HG02885 (cell line): ENCODE measurements around the gene XPO1.
"Not testable (repeated sequence)": the region's sequence is repeated elsewhere in the genome, so short reads cannot be mapped to it uniquely, and the experiment has no call there.

Source experiments
- ATAC-seq: cut with Tn5 transposase; IDR thresholded peaks from one replicate; pipeline ENCODE4 v1.9.1; 2021; ENCODE audit warnings: mild to moderate bottlenecking; ENCODE audit not compliant: unreplicated experiment, poor library complexity

XPO1 gene

GRCh38 chr2:61536180-61536571 lies 2.0 kb downstream of the XPO1 start:
- ATAC-seq, result no peak

DNA sequence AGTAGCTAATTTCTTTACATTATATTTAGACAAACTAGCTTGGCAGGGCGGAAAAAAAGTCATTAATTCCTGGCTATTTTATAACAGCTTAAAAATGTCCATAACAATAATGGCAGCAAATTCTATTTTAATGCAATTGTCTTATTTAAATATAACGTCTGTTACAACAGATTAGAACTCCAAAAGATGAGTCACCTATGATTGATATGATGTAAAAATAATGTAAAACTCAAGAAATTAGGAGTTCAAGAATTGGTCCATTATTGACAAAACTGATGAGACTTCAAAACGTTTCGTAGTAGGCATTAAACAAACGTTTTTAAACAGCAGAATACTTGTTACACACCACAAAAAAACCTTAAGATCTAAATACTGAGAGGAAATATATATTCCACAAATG lies 2.7 kb downstream of the XPO1 start:
- no peak for ATAC-seq

- no peak for ATAC-seq
These were observed 3.2 kb downstream of the XPO1 start for GRCh38 chr2:61534926-61535325.

- no peak for ATAC-seq
These were observed 7.4 kb downstream of the XPO1 start for GRCh38 chr2:61530749-61531148.

- no peak for ATAC-seq
These were observed 8.0 kb downstream of the XPO1 start for GRCh38 chr2:61529944-61530735.

DNA sequence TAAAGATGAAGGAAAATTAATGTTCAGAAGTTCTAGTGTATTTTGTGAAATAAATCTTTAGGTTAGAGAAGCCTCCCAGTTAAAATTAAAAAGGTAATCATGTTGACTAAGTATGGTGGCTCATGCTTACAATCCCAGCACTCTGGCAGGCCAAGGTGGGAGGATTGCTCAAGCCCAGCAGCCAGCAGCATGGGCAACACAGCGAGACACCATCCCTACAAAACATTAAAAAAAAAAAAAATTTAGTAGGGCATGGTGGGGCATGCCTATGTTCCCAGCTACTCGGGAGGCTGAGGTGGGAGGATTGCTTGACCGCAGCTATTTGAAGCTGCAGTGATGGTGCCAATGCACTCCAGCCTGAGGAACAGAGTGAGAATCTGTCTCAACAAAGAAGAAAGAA lies 17.9 kb downstream of the XPO1 start:
- ATAC-seq, result no peak

DNA sequence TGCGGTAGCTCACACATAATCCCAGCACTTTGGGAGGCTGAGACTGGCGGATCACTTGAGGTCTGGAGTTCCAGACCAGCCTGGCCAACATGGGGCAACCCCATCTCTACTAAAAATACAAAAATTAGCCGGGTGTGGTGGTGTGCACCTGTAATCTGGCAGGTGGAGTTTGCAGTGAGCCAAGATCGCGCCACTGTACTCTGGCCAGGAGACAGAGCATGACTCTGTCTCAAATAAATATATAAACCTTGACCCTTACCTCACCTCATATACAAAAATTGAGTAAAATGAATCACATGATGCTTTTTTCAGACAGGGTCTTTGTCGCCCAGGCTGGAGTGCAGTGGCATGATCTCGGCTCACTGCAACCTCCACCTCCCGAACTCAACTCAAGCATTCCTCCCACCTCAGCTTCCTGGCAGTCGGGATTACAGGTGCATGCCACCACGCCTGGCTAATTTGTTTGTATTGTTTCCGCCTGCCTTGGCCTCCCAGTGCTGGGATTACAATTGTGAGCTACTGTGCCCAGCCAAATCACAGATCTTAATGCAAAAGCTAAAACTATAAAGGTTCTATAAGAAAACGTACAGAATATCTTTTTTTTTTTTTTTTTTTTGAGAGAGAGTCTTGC lies 25.3 kb downstream of the XPO1 start:
- ATAC-seq, result no peak

GRCh38 chr2:61510674-61511671 lies 27.2 kb downstream of the XPO1 start:
- no peak for ATAC-seq

DNA sequence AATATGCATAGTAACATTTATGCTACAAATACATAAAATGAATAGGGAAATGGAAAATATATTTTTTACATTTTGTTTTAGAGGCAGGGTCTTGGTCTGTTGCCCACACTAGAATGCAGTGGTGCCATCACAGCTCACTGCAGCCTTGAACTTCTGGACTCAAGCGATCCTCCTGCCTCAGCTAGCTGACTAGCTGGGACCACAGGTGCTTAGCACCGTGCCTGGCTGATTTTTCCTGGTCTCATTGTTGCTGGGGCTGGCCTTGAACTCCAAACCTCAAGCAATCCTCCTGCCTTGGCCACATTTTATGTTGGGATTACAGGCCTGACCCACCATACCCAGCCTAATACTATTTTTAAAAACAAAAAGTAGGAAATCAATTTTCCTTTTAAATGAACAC lies 33.2 kb downstream of the XPO1 start:
- no peak for ATAC-seq

DNA sequence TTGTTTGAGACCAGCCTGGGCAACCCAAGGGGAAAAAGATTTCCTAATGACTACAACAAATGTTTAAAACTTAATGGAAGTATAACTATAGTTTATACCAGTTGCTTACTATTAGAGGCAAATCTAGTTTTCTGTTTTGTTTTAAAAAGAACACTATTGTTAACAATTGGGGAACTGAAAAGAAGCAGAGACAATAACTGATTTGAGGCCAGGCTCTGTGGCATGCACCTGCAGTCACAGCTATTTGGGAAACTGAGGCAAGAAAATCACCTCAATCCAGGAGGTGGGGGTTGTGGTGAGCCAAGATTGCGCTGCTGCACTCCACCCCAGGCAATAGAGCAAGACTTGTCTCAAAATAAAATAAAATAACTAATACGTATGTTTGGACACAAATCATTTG lies 39.1 kb downstream of the XPO1 start:
- ATAC-seq, result no peak

DNA sequence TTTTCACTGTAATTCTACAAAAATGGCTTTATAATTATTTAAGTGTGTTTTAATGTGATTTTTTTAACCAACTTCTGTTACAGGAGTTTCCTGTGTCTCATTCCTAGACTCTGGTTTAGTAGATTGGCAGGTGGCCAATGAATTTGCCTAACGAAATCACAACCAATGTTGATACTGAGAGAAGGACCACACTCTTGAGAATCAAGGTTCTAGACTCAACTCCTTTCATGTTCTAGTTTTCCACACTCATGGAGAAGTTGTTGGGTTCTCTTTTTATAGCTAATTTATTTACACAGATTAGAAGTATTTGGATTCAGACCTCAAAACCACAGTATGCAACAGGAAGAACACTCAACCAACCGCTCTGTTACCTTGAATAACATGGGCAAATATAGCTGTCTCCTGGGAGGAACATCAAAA lies 44.6 kb downstream of the XPO1 start:
- ATAC-seq, result no peak

DNA sequence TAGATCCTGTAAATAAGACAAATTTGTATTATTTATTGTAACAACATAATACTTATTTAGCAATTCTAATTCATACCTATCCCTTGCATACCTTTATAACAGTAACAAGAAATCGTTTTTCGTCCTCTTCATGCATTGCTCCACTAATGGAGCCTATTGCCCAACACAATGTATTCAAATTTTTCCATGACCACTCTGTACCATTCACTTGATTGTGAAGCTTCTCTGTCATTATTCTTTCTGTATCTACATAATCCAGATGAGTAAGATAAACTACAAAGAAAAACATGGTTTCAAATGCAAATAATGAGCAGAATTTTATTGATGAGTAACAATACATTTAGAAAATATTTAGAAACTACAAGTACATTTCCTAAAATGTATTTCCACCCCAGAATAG lies 45.7 kb downstream of the XPO1 start:
- no peak for ATAC-seq

DNA sequence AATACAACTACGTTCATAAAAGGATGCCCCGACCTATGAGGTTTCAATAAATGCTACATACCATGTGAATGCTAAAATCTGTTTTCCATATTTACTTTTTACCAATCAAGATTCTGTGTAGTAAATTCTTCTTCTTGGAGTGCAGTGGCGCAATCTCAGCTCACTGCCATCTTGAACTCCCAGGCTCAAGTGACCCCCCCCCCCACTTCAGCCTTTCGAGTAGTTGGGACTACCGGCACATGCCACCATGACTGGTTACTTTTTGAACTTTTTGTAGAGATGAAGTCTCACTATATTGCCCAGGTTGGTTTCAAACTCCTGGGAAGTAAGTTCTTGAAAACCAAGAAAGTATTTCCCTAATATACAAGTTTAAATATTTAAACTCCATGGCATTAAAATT lies 52.9 kb downstream of the XPO1 start:
- ATAC-seq, result no peak

DNA sequence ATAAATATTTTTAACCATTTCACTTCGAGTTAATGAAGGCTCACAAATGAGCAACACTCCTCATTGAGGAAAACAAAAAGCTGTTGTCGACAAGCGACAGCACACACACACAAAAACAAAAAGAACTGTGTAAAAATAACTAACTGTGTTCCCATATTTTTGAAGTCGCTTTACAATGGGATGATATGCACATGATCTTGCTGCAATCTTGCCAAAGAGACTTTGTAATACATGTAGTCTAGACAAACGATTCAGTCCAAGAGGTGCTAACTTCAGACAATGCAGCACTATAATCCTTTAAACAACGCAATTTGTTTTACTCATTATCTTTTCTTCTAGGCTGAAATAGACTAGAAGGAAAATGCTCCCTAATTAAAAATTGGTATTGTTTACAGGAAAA lies 60.1 kb downstream of the XPO1 start:
- no peak for ATAC-seq

DNA sequence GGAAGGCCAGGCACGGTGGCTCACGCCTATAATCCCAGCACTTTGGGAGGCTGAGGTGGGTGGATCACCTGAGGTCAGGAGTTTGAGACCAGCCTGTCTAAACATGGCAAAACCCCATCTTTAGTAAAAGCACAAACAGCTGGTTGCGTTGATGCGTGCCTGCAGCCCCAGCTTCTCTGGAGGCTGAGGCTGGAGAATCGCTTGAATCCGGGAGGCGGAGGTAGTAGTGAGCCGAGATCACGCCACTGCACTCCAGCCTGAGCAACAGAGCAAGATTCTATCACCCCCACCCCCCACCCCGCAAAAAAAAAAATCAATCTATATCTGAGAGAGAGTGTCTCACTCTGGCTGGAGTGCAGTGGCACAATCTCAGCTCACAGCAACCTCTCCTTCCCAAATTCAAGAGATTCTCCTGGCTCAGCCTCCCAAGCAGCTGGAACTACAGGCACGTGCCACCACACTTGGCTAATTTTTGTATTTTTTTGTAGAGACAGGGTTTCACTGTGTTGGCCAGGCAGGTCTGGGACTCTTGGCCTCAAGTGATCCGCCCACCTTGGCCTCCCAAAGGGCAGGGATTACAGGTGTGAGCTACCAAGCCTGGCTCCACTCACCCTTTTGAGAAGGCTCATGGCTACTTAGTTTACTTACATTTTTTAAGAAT lies 61.1 kb downstream of the XPO1 start:
- not testable (repeated sequence) for ATAC-seq

DNA sequence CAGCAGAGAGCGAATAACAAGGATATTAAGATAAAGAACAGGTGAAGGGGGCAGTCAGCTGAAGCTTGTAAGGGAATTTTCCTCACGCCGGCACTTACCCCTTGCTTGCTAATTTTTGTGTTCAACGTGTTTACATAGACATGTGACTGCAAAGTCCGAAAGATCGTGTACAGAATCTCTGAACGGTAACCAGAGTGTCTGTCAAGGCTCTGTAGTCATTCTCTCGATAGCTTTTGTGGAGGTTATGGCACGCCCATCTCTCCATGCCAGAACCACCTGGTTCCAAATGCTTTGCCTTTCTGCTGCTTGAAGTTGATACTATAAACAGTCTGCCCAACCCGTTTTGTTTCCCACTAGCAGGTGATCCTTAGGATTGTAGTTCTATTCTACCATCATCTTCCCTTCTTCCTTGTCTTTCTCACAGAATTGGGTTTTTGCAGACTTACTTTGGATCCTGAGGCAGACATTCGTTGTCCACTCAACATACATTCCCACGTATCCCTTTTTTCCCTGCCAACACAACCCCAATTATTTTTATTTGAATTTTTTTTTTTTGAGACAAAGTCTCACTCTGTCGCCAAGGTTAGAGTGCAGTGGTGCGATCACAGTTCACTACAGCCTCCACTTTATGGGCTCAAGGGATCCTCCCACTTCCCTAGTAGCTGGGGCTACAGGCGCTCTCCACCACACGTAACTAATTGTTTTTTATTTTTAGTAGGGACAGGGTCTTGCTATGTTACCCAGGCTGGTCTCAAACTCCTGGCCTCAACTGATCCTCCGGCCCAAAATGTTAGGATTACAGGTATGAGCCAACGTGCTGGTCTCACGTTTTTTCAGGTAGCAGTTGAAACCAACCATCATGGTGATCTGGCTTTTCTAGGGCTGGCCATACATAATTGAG lies 66.0 kb downstream of the XPO1 start:
- no peak for ATAC-seq

DNA sequence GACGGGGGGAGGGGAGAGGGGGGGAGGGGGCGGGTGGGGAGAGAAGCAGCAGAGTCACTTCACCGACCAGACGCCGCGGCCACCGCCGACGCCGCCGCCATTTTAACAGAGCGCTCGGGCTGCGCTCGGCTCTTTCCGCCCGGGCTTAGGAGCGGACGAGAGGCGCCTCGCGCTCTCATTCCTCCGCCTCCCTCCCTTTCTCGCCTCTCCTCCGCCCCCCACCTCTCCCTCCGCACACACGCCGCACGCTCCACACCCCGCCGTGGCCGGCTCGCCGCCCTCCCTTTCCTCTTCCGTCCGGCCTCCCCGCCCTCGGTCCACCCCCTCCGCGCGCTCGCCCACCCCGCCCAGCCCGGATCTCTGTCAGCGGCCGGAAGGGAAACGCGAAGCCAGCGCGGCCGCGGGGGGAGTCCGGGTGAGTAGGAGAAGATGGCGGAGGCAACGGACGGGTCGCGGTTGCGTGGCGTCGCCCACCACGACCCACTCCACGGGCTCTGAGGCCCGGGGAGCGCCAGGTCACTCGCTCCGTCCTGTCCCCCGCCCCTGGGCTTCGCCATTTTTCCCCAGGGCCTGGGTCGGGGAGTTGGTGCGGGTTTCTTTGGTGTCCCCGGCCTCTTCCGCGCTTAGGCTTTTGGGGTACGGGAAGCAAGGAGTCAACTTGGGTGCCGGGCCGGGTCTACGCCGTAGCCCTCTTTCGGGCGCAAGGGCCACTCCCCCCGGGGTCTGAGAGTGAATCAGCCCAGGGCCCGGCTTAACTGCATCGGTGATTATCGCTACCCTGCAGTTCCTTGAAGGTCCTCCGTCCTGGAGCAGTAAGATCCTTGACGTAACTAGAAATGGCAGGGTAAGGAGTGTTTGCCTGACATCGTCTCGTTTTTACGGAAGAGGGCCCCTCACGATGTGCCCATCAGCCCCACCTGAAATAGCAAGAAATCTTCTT lies 66.9 kb downstream of the XPO1 start, which contains the start of gene USP34:
TSS of gene USP34 (minus strand) at position 123 of the 940 bp plus-strand sequence. CDS start 395 bp downstream, outside the sequence.
- ATAC-seq, result peak; percentile 83
